ENCODE measurements around the gene TFF3.

DNA sequence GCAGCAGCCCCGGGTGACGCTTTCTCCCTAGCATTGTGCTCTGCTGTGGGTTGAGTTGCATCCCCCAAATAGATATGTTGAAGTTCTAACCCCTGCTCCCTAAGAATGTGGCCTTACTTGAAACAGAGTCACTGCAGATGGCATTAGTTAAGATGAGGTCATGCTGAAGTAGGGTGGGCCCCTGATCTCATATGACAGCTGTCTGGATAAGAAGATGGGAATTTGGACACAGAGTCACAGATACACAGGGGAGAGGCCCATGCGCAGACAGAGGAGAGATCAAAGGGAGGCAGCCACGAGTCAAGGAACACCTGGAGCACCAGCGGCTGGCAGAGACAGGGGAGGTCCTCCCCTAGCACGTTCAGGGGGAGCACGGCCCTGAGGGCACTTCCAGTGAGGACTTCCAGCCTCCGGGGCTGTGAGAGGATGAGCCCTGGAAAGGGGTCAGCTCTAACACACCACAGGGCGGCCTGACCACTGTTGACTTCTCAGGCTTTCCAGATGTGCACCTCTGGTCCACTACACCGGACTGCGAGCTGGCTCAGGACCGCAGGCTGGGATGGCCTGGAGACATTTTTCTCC, 49.9 kb downstream of the TFF3 start:
- TF ChIP-seq, protein P1, sequence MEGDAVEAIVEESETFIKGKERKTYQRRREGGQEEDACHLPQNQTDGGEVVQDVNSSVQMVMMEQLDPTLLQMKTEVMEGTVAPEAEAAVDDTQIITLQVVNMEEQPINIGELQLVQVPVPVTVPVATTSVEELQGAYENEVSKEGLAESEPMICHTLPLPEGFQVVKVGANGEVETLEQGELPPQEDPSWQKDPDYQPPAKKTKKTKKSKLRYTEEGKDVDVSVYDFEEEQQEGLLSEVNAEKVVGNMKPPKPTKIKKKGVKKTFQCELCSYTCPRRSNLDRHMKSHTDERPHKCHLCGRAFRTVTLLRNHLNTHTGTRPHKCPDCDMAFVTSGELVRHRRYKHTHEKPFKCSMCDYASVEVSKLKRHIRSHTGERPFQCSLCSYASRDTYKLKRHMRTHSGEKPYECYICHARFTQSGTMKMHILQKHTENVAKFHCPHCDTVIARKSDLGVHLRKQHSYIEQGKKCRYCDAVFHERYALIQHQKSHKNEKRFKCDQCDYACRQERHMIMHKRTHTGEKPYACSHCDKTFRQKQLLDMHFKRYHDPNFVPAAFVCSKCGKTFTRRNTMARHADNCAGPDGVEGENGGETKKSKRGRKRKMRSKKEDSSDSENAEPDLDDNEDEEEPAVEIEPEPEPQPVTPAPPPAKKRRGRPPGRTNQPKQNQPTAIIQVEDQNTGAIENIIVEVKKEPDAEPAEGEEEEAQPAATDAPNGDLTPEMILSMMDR (IDR thresholded peaks at IDR 0.05; ENCODE audit: low read length): no peak
- TF ChIP-seq EZH2 (optimal IDR thresholded peaks at IDR 0.05; ENCODE audit: low read depth, low read length): no peak

All from MM.1S (cell line).